ENCODE measurements around the gene DNAJB6.

DNA sequence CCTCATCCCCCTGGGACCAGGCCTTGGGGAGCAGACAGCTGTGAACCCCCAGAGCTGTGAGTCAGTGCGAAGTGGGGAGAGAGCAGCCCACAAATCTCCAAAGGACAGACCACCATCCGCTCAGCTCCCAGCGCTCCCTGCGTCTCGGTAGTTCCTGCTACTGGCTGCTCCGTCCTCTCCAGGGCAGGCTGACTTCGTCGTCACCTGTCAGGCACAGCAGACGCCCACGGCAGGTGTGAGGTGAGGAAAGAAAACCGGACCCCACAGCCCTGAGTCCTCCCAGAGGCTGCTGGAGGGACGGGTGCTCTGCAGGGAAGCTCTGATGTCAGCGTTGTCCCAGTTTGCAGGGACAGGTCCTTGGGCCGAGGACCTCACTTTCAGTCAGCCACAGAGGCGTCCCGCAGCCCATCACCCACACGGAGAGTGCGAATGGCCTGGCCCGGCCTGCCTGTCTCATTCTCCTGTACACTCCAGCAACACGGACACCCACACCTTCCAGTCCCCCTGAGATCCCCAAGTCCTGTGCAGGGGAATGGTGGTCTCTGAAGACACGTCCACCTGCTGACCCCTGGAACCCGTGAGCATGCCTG is 95.2 kb downstream of the DNAJB6 start:
- TF ChIP-seq, protein P1, sequence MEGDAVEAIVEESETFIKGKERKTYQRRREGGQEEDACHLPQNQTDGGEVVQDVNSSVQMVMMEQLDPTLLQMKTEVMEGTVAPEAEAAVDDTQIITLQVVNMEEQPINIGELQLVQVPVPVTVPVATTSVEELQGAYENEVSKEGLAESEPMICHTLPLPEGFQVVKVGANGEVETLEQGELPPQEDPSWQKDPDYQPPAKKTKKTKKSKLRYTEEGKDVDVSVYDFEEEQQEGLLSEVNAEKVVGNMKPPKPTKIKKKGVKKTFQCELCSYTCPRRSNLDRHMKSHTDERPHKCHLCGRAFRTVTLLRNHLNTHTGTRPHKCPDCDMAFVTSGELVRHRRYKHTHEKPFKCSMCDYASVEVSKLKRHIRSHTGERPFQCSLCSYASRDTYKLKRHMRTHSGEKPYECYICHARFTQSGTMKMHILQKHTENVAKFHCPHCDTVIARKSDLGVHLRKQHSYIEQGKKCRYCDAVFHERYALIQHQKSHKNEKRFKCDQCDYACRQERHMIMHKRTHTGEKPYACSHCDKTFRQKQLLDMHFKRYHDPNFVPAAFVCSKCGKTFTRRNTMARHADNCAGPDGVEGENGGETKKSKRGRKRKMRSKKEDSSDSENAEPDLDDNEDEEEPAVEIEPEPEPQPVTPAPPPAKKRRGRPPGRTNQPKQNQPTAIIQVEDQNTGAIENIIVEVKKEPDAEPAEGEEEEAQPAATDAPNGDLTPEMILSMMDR (IDR thresholded peaks at IDR 0.05) = no peak
- TF ChIP-seq POLR2A (IDR thresholded peaks at IDR 0.05) = no peak

Measured in uterus (tissue), 2 donors.